GM20000 (cell line): ENCODE data around the gene KPNA6.

Source experiments
- DNase-seq: peaks from one replicate; pipeline ENCODE4 v3.0.0; 2012; ENCODE audit warnings: low spot score
- CTCF ChIP-seq: IDR thresholded peaks from 2 replicates; pipeline ENCODE4 v1.5.1; 2012; ENCODE audit warnings: mild to moderate bottlenecking, control low read depth; ENCODE audit errors: extremely low read depth, missing control alignments

KPNA6 gene

GRCh38 chr1:32197837-32198236, 90.0 kb downstream of the KPNA6 start:
- no peak for TF ChIP-seq CTCF
- no peak for DNase-seq

- DNase-seq, result no peak
- no peak for TF ChIP-seq CTCF
Measured at GRCh38 chr1:32198237-32199042, 90.6 kb downstream of the KPNA6 start.

- no peak for TF ChIP-seq CTCF
- no peak for DNase-seq
Measured at GRCh38 chr1:32199043-32199716, 91.3 kb downstream of the KPNA6 start.

GRCh38 chr1:32199717-32200072, 91.8 kb downstream of the KPNA6 start:
- DNase-seq, result no peak
- TF ChIP-seq CTCF, result no peak

- no peak for TF ChIP-seq CTCF
- peak; percentile 75 for DNase-seq
Measured at GRCh38 chr1:32200226-32201010, 92.6 kb downstream of the KPNA6 start, which contains the start of gene CCDC28B. TSS of gene CCDC28B (plus strand) at chr1:32200595. CDS start at chr1:32201936, 1,341 bp downstream.

- peak; percentile 83 for DNase-seq
- no peak for TF ChIP-seq CTCF
Measured at GRCh38 chr1:32201011-32201855, 93.4 kb downstream of the KPNA6 start.
